Mesendoderm (in vitro differentiated cells): ENCODE data around the gene EFCAB6.

ENCODE experiments used
- DNase-seq: peaks from one replicate; pipeline ENCODE4 v3.0.0; 2013
- H2AK5ac ChIP-seq: 2 replicates; pipeline ENCODE4 v1.6.1; 2013; ENCODE audit warnings: low read length, inconsistent platforms
- H2BK120ac ChIP-seq: 2 replicates; pipeline ENCODE4 v1.6.1; 2013; ENCODE audit warnings: low read depth, mild to moderate bottlenecking, low read length, moderate library complexity, mixed read lengths
- H2BK15ac ChIP-seq: replicated peaks from 2 replicates; pipeline ENCODE4 v1.6.1; 2013; ENCODE audit warnings: low read depth, mild to moderate bottlenecking, moderate library complexity
- H2BK5ac ChIP-seq: 2 replicates; pipeline ENCODE4 v1.6.1; 2013; ENCODE audit warnings: low read length, inconsistent platforms
- H3K18ac ChIP-seq: 2 replicates; pipeline ENCODE4 v1.6.1; 2013; ENCODE audit warnings: mild to moderate bottlenecking, low read length, mixed read lengths
- H3K23ac ChIP-seq: one replicate; pipeline ENCODE4 v1.6.1; 2013; ENCODE audit warnings: low read length
- H3K27ac ChIP-seq: 2 replicates; pipeline ENCODE4 v1.5.1; 2013; ENCODE audit warnings: low read depth, mild to moderate bottlenecking, inconsistent platforms, low read length, moderate library complexity
- H3K27me3 ChIP-seq: 2 replicates; pipeline ENCODE4 v1.6.1; 2013; ENCODE audit warnings: low read length, control low read depth, mild to moderate bottlenecking, inconsistent platforms; ENCODE audit not compliant: insufficient read depth, poor library complexity
- H3K36me3 ChIP-seq: 2 replicates; pipeline ENCODE4 v1.6.1; 2013; ENCODE audit warnings: low read length, inconsistent platforms; ENCODE audit not compliant: control insufficient read depth, insufficient read depth
- H3K4ac ChIP-seq: one replicate; pipeline ENCODE4 v1.6.1; 2013; ENCODE audit warnings: low read depth, mild to moderate bottlenecking, low read length, moderate library complexity
- H3K4me1 ChIP-seq: 2 replicates; pipeline ENCODE4 v1.6.1; 2013; ENCODE audit warnings: low read depth, low read length, inconsistent platforms; ENCODE audit not compliant: control insufficient read depth
- H3K4me2 ChIP-seq: 2 replicates; pipeline ENCODE4 v1.6.1; 2013; ENCODE audit warnings: low read length
- H3K4me3 ChIP-seq: 2 replicates; pipeline ENCODE4 v1.5.1; 2013; ENCODE audit warnings: mild to moderate bottlenecking, low read length
- H3K56ac ChIP-seq: one replicate; pipeline ENCODE4 v1.6.1; 2013; ENCODE audit warnings: low read length
- H3K79me1 ChIP-seq: 2 replicates; pipeline ENCODE4 v1.6.1; 2013; ENCODE audit warnings: low read length, inconsistent platforms
- H3K79me2 ChIP-seq: 2 replicates; pipeline ENCODE4 v1.6.1; 2013; ENCODE audit warnings: mild to moderate bottlenecking, low read length; ENCODE audit not compliant: control insufficient read depth, insufficient read depth
- H3K9ac ChIP-seq: 2 replicates; pipeline ENCODE4 v1.6.1; 2013; ENCODE audit warnings: low read length, inconsistent platforms
- H4K5ac ChIP-seq: one replicate; pipeline ENCODE4 v1.6.1; 2013; ENCODE audit warnings: low read length
- H4K8ac ChIP-seq: one replicate; pipeline ENCODE4 v1.6.1; 2013; ENCODE audit warnings: low read depth, mild to moderate bottlenecking, control low read depth, low read length, moderate library complexity
- WGBS: extraction: QIAGEN DNeasy Blood & Tissue Kit; methylation state at CpG from one replicate; pipeline ENCODE4 v1.1.7; 2013; ENCODE audit warnings: low lambda C conversion rate, missing lambda C conversion rate; ENCODE audit not compliant: insufficient coverage; ENCODE audit errors: extremely low coverage; 5-methylcytosine and 5-hydroxymethylcytosine counted together

The EFCAB6 gene

GRCh38 chr22:43512279-43512678 lies 299.8 kb downstream of the EFCAB6 start:
- Histone ChIP-seq H3K79me2 (no peaks in the 10 kb centered on the region), H2AK5ac (no peak overlapping the region), H3K4me3 (no peak overlapping the region), H4K5ac (no peak overlapping the region), H3K56ac (no peak overlapping the region), H3K27me3 (no peaks in the 10 kb centered on the region), H3K18ac (no peak overlapping the region), H3K4me2 (no peak overlapping the region), H3K4ac (no peak overlapping the region), H4K8ac (no peak overlapping the region), H3K79me1 (no peaks in the 10 kb centered on the region), H2BK5ac (no peak overlapping the region), H2BK120ac (no peak overlapping the region), H3K4me1 (no peaks in the 10 kb centered on the region), H3K23ac (no peak overlapping the region), H3K36me3 (no peaks in the 10 kb centered on the region), H3K9ac (no peak overlapping the region), H2BK15ac (no peak overlapping the region), H3K27ac (no peak overlapping the region)
- WGBS, result no CpG with 5 or more reads among the region's 8 CpGs
- no peak for DNase-seq

DNA sequence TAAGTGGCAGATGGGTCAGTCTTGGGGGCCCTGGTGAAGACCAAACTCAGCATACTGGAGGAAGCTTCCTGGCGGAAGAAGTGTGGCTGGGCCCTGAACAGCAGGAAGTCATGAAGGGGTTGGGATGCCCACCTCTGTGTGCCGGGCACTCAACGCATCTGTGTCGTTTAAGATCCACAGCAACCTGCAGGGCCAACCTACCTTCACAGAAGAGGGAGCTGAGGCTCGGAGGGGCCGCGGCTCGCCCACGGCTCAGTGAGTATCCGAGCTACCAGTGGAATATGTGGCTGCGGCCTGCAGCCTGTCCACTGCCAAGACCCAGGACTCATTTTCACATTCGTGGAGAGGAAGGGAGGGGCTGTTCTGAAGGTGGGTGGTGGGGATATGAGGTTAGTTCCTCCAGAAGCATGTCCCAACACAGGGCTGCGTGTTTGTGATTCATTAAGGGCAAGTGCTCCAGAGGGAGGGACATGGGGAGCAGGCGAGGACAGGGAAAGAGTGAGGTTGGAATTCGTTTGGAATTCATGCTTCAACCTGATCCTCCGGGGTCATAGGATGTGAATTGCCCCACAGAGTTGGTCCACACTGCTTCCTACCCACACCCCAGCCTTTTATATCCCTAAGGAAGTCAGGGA lies 300.7 kb downstream of the EFCAB6 start:
- Histone ChIP-seq H3K36me3 (no peaks in the 10 kb centered on the region), H2BK5ac (no peak overlapping the region), H3K4me3 (no peak overlapping the region), H3K18ac (no peak overlapping the region), H2BK120ac (no peak overlapping the region), H3K27ac (no peak overlapping the region), H2AK5ac (no peak overlapping the region), H3K56ac (no peak overlapping the region), H3K9ac (no peak overlapping the region), H4K8ac (no peak overlapping the region), H2BK15ac (no peak overlapping the region), H3K27me3 (no peaks in the 10 kb centered on the region), H3K4ac (no peak overlapping the region), H3K79me1 (no peaks in the 10 kb centered on the region), H3K4me1 (no peaks in the 10 kb centered on the region), H4K5ac (no peak overlapping the region), H3K4me2 (no peak overlapping the region), H3K79me2 (no peaks in the 10 kb centered on the region), H3K23ac (no peak overlapping the region)
- no peak for DNase-seq
- no CpG with 5 or more reads among the region's 16 CpGs for WGBS

DNA sequence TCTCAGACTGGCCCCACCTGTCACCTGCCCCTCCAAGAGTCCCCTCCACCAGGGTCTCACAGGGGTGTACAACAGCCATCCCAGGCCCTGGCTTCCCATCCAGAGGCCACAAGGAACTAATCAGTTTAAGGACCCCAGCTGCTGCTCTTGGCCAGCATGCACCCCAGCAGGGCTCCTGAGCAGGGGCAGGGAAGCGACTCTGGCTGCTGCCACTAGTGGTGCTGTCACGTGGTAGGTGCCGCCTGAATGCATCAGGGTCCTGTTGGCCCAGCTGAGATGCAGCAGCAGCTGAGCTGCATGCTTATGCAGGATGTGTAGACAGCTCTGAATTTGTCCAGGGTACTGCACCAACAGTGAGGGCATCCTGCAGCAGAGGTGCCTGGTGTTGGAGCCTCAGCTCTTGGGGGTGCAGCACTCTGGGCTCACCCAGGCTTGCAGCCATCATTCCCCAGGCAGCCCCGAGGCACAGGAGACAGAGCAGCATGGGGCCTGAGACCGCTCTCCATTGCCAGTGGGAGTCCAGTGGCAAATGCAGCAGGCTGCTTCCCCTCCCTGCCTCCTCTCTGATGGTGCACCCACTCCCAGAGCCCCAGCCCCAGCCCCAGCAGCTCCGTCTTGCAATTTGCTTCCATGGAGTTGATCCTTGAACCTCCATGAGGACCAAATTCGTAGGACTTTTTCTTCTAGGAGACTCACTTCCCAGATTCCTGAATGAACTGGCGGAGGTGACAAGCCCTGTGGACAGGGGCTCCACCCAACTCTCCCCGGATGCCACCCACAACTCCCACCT lies 301.6 kb downstream of the EFCAB6 start:
- Histone ChIP-seq H3K9ac (no peak overlapping the region), H2BK5ac (no peak overlapping the region), H2BK15ac (no peak overlapping the region), H3K18ac (no peak overlapping the region), H3K27me3 (no peaks in the 10 kb centered on the region), H3K4ac (no peak overlapping the region), H3K23ac (no peak overlapping the region), H3K4me3 (no peak overlapping the region), H3K79me2 (no peaks in the 10 kb centered on the region), H2BK120ac (no peak overlapping the region), H3K27ac (no peak overlapping the region), H3K4me1 (no peaks in the 10 kb centered on the region), H2AK5ac (no peak overlapping the region), H3K36me3 (no peaks in the 10 kb centered on the region), H3K56ac (no peak overlapping the region), H4K5ac (no peak overlapping the region), H4K8ac (no peak overlapping the region), H3K4me2 (no peak overlapping the region), H3K79me1 (no peaks in the 10 kb centered on the region)
- WGBS, result no CpG with 5 or more reads among the region's 9 CpGs
- DNase-seq, result no peak

DNA sequence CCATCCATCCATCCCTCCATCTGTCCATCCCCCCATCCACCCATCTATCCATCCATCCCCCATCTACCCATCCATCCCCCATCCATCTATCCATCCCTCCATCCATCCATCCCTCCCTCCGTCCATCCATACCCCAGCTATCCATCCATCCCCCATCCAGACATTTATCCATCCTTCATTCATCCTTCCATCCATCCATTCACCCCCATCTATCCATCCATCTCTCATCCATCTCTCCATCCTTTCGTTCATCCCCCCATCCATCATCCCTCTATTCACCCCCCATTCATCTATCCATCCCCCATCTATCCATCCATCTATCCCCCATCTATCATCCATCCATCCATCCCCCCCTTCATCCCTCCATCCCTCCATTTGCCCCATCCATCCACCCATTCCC lies 302.8 kb downstream of the EFCAB6 start:
- no peak overlapping the region for H2AK5ac ChIP-seq
- no peak overlapping the region for H3K56ac ChIP-seq
- no peak for DNase-seq
- no peaks in the 10 kb centered on the region for H3K79me1 ChIP-seq
- H2BK5ac ChIP-seq, result no peak overlapping the region
- H3K4me3 ChIP-seq, result no peak overlapping the region
- H2BK120ac ChIP-seq, result no peak overlapping the region
- no peak overlapping the region for H3K9ac ChIP-seq
- no peak overlapping the region for H3K4ac ChIP-seq
- no peak overlapping the region for H3K18ac ChIP-seq
- no peaks in the 10 kb centered on the region for H3K36me3 ChIP-seq
- no peak overlapping the region for H4K5ac ChIP-seq
- no peaks in the 10 kb centered on the region for H3K4me1 ChIP-seq
- no peaks in the 10 kb centered on the region for H3K79me2 ChIP-seq
- H3K27me3 ChIP-seq, result no peaks in the 10 kb centered on the region
- H2BK15ac ChIP-seq, result no peak overlapping the region
- WGBS, result 100% methylated on average over 2 of the region's 2 CpGs
- no peak overlapping the region for H3K27ac ChIP-seq
- no peak overlapping the region for H3K23ac ChIP-seq
- H4K8ac ChIP-seq, result no peak overlapping the region
- H3K4me2 ChIP-seq, result no peak overlapping the region

- Histone ChIP-seq H3K36me3 (no peaks in the 10 kb centered on the region), H3K18ac (no peak overlapping the region), H3K27me3 (no peaks in the 10 kb centered on the region), H3K27ac (no peak overlapping the region), H3K23ac (no peak overlapping the region), H3K4ac (no peak overlapping the region), H3K4me1 (no peaks in the 10 kb centered on the region), H2BK5ac (no peak overlapping the region), H2BK120ac (no peak overlapping the region), H3K4me2 (no peak overlapping the region), H3K4me3 (no peak overlapping the region), H3K79me1 (no peaks in the 10 kb centered on the region), H2BK15ac (no peak overlapping the region), H2AK5ac (no peak overlapping the region), H4K5ac (no peak overlapping the region), H3K79me2 (no peaks in the 10 kb centered on the region), H3K9ac (no peak overlapping the region), H3K56ac (no peak overlapping the region), H4K8ac (no peak overlapping the region)
- DNase-seq, result no peak
Measured at GRCh38 chr22:43508489-43508888, 303.6 kb downstream of the EFCAB6 start.

GRCh38 chr22:43507235-43507634 lies 304.9 kb downstream of the EFCAB6 start:
- Histone ChIP-seq H3K27ac (no peak overlapping the region), H3K79me1 (no peaks in the 10 kb centered on the region), H2AK5ac (no peak overlapping the region), H3K36me3 (no peaks in the 10 kb centered on the region), H2BK120ac (no peak overlapping the region), H3K56ac (no peak overlapping the region), H3K23ac (no peak overlapping the region), H3K4me2 (no peak overlapping the region), H3K9ac (no peak overlapping the region), H2BK5ac (no peak overlapping the region), H3K4me3 (no peak overlapping the region), H3K4ac (no peak overlapping the region), H2BK15ac (no peak overlapping the region), H3K4me1 (no peaks in the 10 kb centered on the region), H3K18ac (no peak overlapping the region), H4K8ac (no peak overlapping the region), H3K79me2 (no peaks in the 10 kb centered on the region), H3K27me3 (no peaks in the 10 kb centered on the region), H4K5ac (no peak overlapping the region)
- no CpG with 5 or more reads among the region's 8 CpGs for WGBS
- no peak for DNase-seq
